HG02938 (cell line): ENCODE results near the gene NRIP1.

Experiments used
- ATAC-seq: cut with Tn5 transposase; IDR thresholded peaks from one replicate; pipeline ENCODE4 v1.9.1; 2021; ENCODE audit warnings: mild to moderate bottlenecking, moderate library complexity; ENCODE audit not compliant: unreplicated experiment

NRIP1 gene

GRCh38 chr21:14926186-14926585 is 138.6 kb downstream of the NRIP1 start:
- ATAC-seq: no peak

- no peak for ATAC-seq
Observed at GRCh38 chr21:14923468-14923867, 141.3 kb downstream of the NRIP1 start.

DNA sequence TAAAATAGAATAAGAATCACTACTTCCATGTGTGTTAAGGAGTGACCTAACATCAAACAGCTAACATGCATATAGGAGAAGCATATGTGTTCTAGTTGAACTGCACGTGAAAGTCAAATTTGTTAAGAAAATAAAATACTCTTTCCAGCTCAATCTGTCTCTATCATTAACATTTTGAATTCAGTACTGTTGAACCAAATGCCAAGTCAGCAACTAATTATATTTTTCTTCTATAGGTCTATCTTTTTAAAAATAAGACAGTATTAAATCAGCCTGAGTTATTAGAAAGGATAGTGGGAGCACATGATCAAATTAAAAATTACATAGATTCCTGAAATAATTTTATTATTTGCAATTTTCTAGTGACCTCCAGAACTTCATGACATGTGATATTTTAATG is 141.8 kb downstream of the NRIP1 start:
- no peak for ATAC-seq

GRCh38 chr21:14918527-14918926 is 146.3 kb downstream of the NRIP1 start:
- ATAC-seq: no peak

GRCh38 chr21:14917762-14918161 is 147.0 kb downstream of the NRIP1 start:
- ATAC-seq: no peak

DNA sequence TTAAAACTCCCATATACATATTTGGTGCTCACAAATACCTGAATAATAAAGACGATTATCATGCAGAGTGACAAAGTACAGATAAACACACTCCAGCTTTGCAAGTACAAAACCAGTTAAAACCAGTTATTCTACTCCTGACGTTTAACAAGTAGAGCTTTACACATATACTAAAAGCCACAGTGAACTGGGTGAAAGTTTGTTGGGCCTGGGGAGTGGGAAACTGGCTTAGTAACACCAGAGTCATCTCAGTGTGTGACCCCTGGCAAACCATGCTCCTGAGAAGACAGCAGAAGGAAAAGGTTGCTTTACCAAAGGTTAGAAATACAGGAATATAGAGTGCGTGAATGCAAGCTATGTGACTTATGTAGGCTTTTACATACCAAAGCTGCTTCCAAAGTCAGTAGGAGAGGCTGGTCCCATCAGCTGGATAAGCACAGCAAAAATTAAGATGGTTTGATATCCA is 148.1 kb downstream of the NRIP1 start:
- ATAC-seq: no peak

GRCh38 chr21:14913638-14914037 is 151.2 kb downstream of the NRIP1 start:
- ATAC-seq: no peak

DNA sequence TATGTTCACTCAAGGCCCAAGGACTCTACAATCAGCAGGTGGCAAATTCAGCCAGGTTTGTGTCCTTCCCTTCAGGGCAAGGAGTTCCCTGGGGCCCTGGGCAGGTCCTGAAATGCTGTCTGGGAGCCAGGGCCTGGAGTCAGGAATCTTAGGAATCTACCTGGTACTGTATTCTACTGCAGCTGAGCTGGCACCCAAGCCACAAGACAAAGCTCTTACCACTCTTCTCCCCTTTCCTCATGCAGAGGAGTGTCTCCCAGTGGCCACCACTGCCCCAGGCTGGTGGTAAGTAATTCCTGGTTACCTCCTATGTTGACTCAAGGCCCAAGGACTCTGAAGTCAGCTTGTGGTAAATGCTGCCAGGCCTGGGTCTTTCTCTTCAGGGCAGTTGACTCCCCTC is 153.4 kb downstream of the NRIP1 start:
- ATAC-seq: no peak
